ENCODE measurements around the gene SPATA9. TPM values are rescaled to one million over a fixed set of nuclear protein-coding genes. Genes with fewer than 3 reads are reported as not detected.

The SPATA9 gene
- total RNA-seq, 1 experiment from 2014 or later, result not detected

DNA sequence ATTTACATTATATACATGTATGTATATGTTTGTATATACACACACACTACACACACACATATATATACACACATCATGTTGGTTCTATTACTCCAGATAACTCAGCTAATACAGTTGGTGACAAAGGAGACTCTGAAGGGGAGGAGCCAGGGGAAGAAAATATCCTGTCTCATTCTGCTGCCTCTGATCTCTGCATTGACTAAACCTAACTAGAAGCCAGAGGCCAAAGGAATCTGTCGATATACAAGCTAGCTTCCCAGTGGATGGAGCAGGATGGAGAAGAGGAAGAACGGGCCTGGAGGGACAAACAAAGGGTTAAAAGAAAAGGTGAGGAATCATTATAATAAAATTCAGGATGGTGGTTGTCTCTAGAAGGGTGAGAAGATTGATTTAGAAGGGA lies 34.6 kb upstream of the SPATA9 start:
- H3K79me2 ChIP-seq (ENCODE audit: insufficient read depth, low read length), result no peaks in the 10 kb centered on the region
- no peak overlapping the region for H2BK15ac ChIP-seq (ENCODE audit: low read depth, low read length)
- TF ChIP-seq, protein P1, sequence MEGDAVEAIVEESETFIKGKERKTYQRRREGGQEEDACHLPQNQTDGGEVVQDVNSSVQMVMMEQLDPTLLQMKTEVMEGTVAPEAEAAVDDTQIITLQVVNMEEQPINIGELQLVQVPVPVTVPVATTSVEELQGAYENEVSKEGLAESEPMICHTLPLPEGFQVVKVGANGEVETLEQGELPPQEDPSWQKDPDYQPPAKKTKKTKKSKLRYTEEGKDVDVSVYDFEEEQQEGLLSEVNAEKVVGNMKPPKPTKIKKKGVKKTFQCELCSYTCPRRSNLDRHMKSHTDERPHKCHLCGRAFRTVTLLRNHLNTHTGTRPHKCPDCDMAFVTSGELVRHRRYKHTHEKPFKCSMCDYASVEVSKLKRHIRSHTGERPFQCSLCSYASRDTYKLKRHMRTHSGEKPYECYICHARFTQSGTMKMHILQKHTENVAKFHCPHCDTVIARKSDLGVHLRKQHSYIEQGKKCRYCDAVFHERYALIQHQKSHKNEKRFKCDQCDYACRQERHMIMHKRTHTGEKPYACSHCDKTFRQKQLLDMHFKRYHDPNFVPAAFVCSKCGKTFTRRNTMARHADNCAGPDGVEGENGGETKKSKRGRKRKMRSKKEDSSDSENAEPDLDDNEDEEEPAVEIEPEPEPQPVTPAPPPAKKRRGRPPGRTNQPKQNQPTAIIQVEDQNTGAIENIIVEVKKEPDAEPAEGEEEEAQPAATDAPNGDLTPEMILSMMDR (conservative IDR thresholded peaks at IDR 0.05), result no peak
- no peak overlapping the region for H3K27ac ChIP-seq (ENCODE audit: insufficient read length, low read depth, low read length)
- no peaks in the 10 kb centered on the region for H3K9me3 ChIP-seq (ENCODE audit: control insufficient read depth, low read depth, low read length)
- H3K18ac ChIP-seq (ENCODE audit: insufficient read length, low read depth, low read length), result no peak overlapping the region
- no peak overlapping the region for H3K4me2 ChIP-seq (ENCODE audit: insufficient read depth, insufficient read length, low read length)
- no peak for DNase-seq
- H2BK20ac ChIP-seq (ENCODE audit: low read depth, low read length, poor library complexity, severe bottlenecking), result no peak overlapping the region
- no peak overlapping the region for H3K56ac ChIP-seq (ENCODE audit: insufficient read length, low read depth, low read length)
- H3K9me3 Mint-ChIP-seq, result no peaks in the 10 kb centered on the region
- no peaks in the 10 kb centered on the region for H3K79me1 ChIP-seq (ENCODE audit: insufficient read depth, low read depth, low read length, poor library complexity, severe bottlenecking)
- H3K23me2 ChIP-seq (ENCODE audit: insufficient read length, low read depth, low read length, poor library complexity, severe bottlenecking), result no peaks in the 10 kb centered on the region
- no peak overlapping the region for H3T11ph ChIP-seq (ENCODE audit: low read length)
- H3K4me1 Mint-ChIP-seq, result peaks cover 10 to 12% of the 10 kb centered on the region in 2 experiments
- H2BK12ac ChIP-seq (ENCODE audit: insufficient read length, low read depth, low read length), result no peak overlapping the region
- no peak overlapping the region for H3K4ac ChIP-seq (ENCODE audit: low read depth, low read length)
- H3K23ac ChIP-seq (ENCODE audit: insufficient read length, low read depth, low read length), result no peak overlapping the region
- no peak overlapping the region for H3K14ac ChIP-seq (ENCODE audit: insufficient read depth, low read length)
- H3K4me3 Mint-ChIP-seq, result no peak overlapping the region
- no peak overlapping the region for H2AFZ ChIP-seq (ENCODE audit: low read length)
- H3K27ac Mint-ChIP-seq, result no peak overlapping the region
- peaks cover under 1% of the 10 kb centered on the region; the same call in 1 of the 2 replicates for H3K4me1 ChIP-seq (ENCODE audit: insufficient read depth, low read length)
- H3K27me3 Mint-ChIP-seq (ENCODE audit: low read depth), result no peaks in the 10 kb centered on the region
- H4K91ac ChIP-seq (ENCODE audit: insufficient read length, low read depth, low read length), result no peak overlapping the region
- no peak overlapping the region for H3K9ac ChIP-seq (ENCODE audit: extremely low read depth, insufficient read length, low read length)
- H4K20me1 ChIP-seq (ENCODE audit: control insufficient read depth, insufficient read depth, insufficient read length), result no peaks in the 10 kb centered on the region
- no peak overlapping the region for H4K8ac ChIP-seq (replicated peaks; ENCODE audit: insufficient read length, low read depth, low read length)
- no CpG with 5 or more reads among the region's 2 CpGs for WGBS (ENCODE audit: extremely low coverage, insufficient read length, low lambda C conversion rate)
- no peaks in the 10 kb centered on the region for H3K27me3 ChIP-seq (ENCODE audit: insufficient read depth, low read length)
- H4K5ac ChIP-seq (ENCODE audit: insufficient read length, low read depth, low read length), result no peak overlapping the region
- no peak overlapping the region for H2BK5ac ChIP-seq (ENCODE audit: insufficient read length, low read length)
- H3K36me3 Mint-ChIP-seq (ENCODE audit: insufficient read depth in 1 of 3, low read depth in 3 of 3), result no peaks in the 10 kb centered on the region; a peak in 1 of 7 replicates
- no peak overlapping the region for H2AK5ac ChIP-seq (ENCODE audit: insufficient read length, low read length)
- H2BK120ac ChIP-seq (ENCODE audit: low read depth, low read length, poor library complexity, severe bottlenecking), result no peak overlapping the region

Data from H9 (cell line).